Neural crest cell (in vitro differentiated cells): ENCODE data around the gene PRPF38A. TPM values are rescaled to one million over a fixed set of nuclear protein-coding genes. Genes with fewer than 3 reads are reported as not detected.
A peak's percentile ranks its signal among the peaks of the same experiment; 100 is the strongest.

Experiments used
- DNase-seq: peaks from one replicate; pipeline ENCODE4 v3.0.0; 2021; ENCODE audit warnings: low read depth, mixed read lengths, low spot score
- H3K27ac Mint-ChIP-seq: one replicate; pipeline ENCODE4 v1.8.0; 2021; ENCODE audit warnings: mild to moderate bottlenecking, mixed read lengths; ENCODE audit not compliant: unreplicated experiment
- H3K27me3 Mint-ChIP-seq: 2 replicates; pipeline ENCODE4 v1.8.0; 2021; ENCODE audit warnings: low read depth, mild to moderate bottlenecking, mixed read lengths
- H3K36me3 Mint-ChIP-seq: 2 replicates; pipeline ENCODE4 v1.8.0; 2021; ENCODE audit warnings: low read depth, mild to moderate bottlenecking, mixed read lengths
- H3K4me1 Mint-ChIP-seq: 2 replicates; pipeline ENCODE4 v1.8.0; 2021; ENCODE audit warnings: mixed read lengths
- H3K4me3 Mint-ChIP-seq: one replicate; pipeline ENCODE4 v1.8.0; 2021; ENCODE audit warnings: mild to moderate bottlenecking, mixed read lengths
- H3K9me3 Mint-ChIP-seq: 2 replicates; pipeline ENCODE4 v1.8.0; 2021; ENCODE audit warnings: mixed read lengths
- total RNA-seq: library from RNA; stranded (reverse); gene quantifications from 2 replicates; pipeline ENCODE4 v1.2.1, GENCODE V29; 2021
- TF ChIP-seq, protein P1 (sequence below): fragments of 200-600 bp; sonication (generic); conservative IDR thresholded peaks from 2 replicates; pipeline ENCODE4 v1.5.0; 2021; ENCODE audit warnings: antibody characterized with exemption, mild to moderate bottlenecking

The PRPF38A gene
- total RNA-seq, 1 donor from 2014 or later, result 83.6 TPM

DNA sequence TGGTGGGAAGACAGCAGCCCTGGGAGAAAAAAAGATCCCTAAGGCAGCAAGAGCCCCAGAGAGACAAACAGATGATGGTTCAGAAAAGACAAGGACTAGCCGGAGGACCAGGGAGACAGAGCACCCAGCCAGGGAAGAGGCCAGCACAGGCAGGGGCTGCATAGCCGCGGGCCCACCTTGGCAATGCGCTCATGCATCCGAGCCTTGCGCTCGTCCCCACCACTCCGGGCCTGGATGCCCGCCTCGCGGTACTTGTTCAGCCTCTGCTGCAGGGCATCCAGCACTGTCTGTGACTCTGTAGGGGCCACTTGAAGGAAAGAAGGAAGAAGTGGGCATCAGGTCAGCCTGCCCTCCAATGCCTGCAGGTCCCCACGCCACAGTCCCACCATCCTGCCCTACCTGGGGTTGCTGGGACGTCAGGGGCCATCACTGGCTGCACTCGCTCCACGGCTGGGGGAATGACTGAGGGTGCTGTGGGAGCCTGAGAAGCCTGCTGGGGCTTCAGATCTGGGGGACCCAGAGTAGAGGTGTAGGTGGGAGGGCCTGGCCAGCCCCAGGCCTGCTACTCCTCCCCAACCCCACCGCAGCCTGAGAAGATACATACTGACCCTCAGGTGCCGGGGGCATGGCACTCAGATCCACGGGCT, 45.4 kb upstream of the PRPF38A start:
- Mint-ChIP-seq H3K27me3 (peaks cover 4% of the 10 kb centered on the region), H3K27ac (peak overlapping the region; percentile 96), H3K4me1 (peaks cover 22% of the 10 kb centered on the region), H3K9me3 (no peaks in the 10 kb centered on the region), H3K36me3 (peaks cover 28% of the 10 kb centered on the region), H3K4me3 (no peak overlapping the region)
- TF ChIP-seq, protein P1, sequence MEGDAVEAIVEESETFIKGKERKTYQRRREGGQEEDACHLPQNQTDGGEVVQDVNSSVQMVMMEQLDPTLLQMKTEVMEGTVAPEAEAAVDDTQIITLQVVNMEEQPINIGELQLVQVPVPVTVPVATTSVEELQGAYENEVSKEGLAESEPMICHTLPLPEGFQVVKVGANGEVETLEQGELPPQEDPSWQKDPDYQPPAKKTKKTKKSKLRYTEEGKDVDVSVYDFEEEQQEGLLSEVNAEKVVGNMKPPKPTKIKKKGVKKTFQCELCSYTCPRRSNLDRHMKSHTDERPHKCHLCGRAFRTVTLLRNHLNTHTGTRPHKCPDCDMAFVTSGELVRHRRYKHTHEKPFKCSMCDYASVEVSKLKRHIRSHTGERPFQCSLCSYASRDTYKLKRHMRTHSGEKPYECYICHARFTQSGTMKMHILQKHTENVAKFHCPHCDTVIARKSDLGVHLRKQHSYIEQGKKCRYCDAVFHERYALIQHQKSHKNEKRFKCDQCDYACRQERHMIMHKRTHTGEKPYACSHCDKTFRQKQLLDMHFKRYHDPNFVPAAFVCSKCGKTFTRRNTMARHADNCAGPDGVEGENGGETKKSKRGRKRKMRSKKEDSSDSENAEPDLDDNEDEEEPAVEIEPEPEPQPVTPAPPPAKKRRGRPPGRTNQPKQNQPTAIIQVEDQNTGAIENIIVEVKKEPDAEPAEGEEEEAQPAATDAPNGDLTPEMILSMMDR, result no peak
- no peak for DNase-seq

DNA sequence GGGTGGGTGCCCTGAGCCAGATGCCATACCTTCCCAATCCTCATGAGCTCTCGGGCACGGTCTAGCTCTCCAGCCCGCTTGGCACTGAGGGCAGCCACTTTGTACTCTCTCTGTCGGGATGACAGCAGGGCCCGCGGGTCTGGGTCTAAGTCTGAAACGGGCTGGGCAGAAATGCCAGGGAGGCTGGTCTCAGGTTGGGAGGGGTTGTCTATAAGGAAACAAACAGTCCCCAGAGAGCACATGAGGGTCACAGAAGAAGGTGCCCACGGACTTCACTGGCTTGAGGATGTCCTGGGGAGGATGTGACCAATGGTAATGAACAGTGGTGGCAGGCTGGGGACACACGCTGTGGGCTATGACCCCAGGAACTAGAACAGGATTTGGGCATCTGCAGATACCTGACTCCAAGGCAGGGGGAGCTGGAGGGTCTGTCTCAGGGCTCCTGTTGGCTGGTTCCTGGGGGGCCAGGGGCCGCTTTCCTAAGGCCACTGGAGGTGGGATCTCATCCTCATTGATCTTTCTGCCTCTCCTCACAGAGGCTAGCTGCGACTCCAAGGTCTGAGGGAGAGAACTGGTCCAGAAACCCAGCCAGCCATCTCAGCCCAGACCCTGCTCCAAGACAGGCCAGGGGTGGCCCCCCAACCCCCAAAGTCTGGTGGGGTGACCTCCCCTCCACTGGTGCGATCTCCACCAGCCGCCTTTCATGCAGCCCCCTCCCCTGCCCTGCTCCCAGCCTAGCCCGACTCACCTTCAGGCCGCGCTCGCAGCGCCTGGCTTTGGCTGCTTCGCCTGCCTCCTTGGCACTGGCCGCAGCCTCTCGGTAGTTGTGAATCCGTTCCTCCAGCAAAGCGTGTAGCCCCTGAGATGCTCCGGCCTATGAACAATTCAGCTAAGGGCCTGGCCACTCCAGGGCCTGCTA, 44.5 kb upstream of the PRPF38A start:
- TF ChIP-seq, protein P1, result no peak
- peaks cover 4% of the 10 kb centered on the region for H3K27me3 Mint-ChIP-seq
- H3K4me3 Mint-ChIP-seq, result peak overlapping the region; percentile 87
- H3K4me1 Mint-ChIP-seq, result peaks cover 32% of the 10 kb centered on the region
- H3K27ac Mint-ChIP-seq, result peak overlapping the region; percentile 96
- peaks cover 28% of the 10 kb centered on the region for H3K36me3 Mint-ChIP-seq
- H3K9me3 Mint-ChIP-seq, result no peaks in the 10 kb centered on the region
- DNase-seq, result no peak

DNA sequence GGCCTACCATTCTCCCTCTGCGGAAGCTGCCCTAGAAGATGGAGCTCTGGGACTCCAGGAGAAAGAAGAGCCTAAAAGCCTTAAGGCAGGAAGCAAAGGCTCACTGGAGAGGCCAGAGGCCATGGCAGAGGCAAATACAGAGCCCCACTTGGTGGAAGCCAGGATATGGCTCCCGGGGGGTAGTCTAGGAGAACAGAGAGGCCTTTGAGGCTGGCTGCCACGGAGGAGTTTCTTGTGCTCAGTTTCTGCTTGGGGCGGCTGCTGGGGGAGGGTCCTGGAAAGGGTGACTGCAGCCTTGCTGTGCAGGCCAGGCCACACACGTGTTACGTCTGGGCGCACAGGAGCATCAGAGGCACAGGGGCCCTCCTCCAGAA, 43.8 kb upstream of the PRPF38A start:
- H3K36me3 Mint-ChIP-seq, result peaks cover 24% of the 10 kb centered on the region
- peak overlapping the region; percentile 96 for H3K27ac Mint-ChIP-seq
- no peaks in the 10 kb centered on the region for H3K9me3 Mint-ChIP-seq
- DNase-seq, result peak; percentile 43
- H3K4me3 Mint-ChIP-seq, result peak overlapping the region; percentile 87
- H3K4me1 Mint-ChIP-seq, result peaks cover 38% of the 10 kb centered on the region
- peaks cover 6% of the 10 kb centered on the region for H3K27me3 Mint-ChIP-seq
- TF ChIP-seq, protein P1, result no peak

DNA sequence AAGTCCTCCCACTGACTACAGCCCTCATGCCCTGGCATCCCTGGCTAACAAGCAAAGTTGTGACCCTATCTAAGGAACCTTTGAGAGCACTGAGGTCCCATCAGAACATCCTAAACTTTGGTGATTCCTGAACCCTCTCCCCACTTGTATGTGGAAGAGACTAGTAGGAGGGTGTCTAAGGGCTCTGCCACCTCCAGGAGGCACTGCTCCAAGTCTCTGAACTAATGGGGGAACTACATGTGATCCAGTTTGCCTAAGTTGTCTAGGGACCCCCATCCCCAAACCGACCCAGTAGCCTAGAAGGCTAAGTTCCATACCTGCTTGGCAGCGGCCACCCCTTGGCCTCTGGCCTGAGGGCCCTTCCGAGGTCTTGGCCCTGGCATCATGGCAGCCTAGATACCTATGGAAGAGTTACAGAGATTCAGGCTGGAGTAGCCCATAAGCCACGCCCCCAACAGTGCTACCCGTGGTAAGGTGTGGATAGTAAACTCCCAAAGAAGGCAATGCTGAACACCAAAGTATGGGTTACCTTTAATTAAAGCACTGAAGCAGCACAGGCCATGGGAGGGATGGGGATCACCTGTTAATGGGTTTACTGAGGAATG, 40.1 kb upstream of the PRPF38A start:
- Mint-ChIP-seq H3K27me3 (peaks cover 6% of the 10 kb centered on the region), H3K9me3 (no peaks in the 10 kb centered on the region), H3K36me3 (peaks cover 16% of the 10 kb centered on the region), H3K4me3 (peak overlapping the region; percentile 98), H3K4me1 (peaks cover 55% of the 10 kb centered on the region), H3K27ac (no peak overlapping the region)
- DNase-seq, result no peak
- TF ChIP-seq, protein P1, result no peak

DNA sequence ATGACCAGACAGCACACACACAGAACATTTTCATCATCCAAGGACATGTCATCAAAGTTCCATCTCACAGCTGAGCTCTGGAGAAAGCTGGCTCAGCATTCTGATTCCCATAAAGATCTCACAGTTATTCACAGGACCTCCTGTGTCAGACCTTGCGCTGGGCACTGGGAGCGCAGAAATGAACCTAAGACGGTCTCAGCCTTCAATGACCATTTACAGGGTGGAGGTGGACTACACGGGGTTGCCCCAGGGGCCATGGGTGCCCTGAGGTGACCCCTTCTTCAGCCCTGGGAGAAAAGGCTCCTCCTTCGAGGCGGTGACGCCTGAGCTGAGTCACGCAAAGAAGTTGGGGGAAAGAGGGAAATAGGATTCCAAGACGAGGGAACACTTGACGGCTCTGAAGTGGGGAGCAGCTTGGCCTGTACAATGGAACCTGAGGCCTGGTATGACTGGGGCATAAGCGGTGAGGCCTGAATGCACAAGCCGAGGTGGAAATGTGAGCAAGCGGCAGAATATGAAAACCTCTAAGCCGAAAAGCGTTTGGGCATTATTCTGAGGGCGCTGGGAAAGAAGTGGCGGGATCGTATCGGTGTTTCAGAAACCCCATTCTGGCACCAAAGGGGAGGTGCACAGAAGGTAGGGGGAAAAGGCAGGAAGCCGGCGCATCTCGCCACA, 39.2 kb upstream of the PRPF38A start:
- Mint-ChIP-seq H3K4me1 (peaks cover 55% of the 10 kb centered on the region), H3K27ac (peak overlapping the region; percentile 97), H3K9me3 (no peaks in the 10 kb centered on the region), H3K36me3 (peaks cover 13% of the 10 kb centered on the region), H3K27me3 (peaks cover 6% of the 10 kb centered on the region), H3K4me3 (peak overlapping the region; percentile 98)
- DNase-seq, result no peak
- TF ChIP-seq, protein P1, result no peak
